Mucosa of descending colon (tissue), 3 donors: ENCODE results near the gene PLD1. TPM values are rescaled to one million over a fixed set of nuclear protein-coding genes. Genes with fewer than 3 reads are reported as not detected.
A peak's percentile ranks its signal among the peaks of the same experiment; 100 is the strongest.

Experiments
- ATAC-seq: fragments of 200-7000 bp; cut with Tn5 transposase; one replicate; pipeline ENCODE4 v1.9.1; 2020; ENCODE audit warnings: mild to moderate bottlenecking, moderate library complexity
- DNase-seq, 3 donors: peaks; one replicate each; pipeline ENCODE4 v3.0.0-alpha.2; 2020
- H3K36me3 ChIP-seq: fragments of 200-600 bp; one replicate; pipeline ENCODE4 v1.8.0; 2021; ENCODE audit warnings: low read depth, mild to moderate bottlenecking
- H3K4me1 ChIP-seq: fragments of 200-600 bp; one replicate; pipeline ENCODE4 v1.8.0; 2021; ENCODE audit warnings: low read depth, mild to moderate bottlenecking
- H3K4me3 ChIP-seq: fragments of 200-600 bp; one replicate; pipeline ENCODE4 v1.8.0; 2021; ENCODE audit warnings: mild to moderate bottlenecking
- H3K9me3 ChIP-seq: fragments of 200-600 bp; one replicate; pipeline ENCODE4 v1.8.0; 2021; ENCODE audit warnings: mild to moderate bottlenecking
- intact Hi-C, 2 donors: fragments of 100-400 bp; cut with DNase I in 1 of 2; cut with micrococcal nuclease in 1 of 2; formaldehyde crosslinking; loops; one replicate each; pipeline versions ENCODE4 v1.11.0 to v1.11.1; 2022; cut with DNase I, micrococcal nuclease
- total RNA-seq, 3 donors: library from RNA; stranded (reverse); fragmentation: NEBNext Ultra II Directional in 2 of 3; extraction: Animal tissue kit (Norgen Biotek cat#: 25700) in 2 of 3; gene quantifications; one replicate each; pipeline versions ENCODE4 v1.2.1 to v1.2.4, GENCODE V29; 2021 to 2023
- TF ChIP-seq, protein P1 (sequence below): fragments of 200-600 bp; IDR thresholded peaks from one replicate; pipeline ENCODE4 v1.8.0; 2022; ENCODE audit warnings: antibody characterized with exemption, mild to moderate bottlenecking
- donor health status: DM: no; HTN: no; CAD: no; lungs with moderate emphysema.
- donor health status: DM: no; HTN: no; CAD: no.
- donor health status: DM: no; HTN: yes; CAD: no.

The PLD1 gene
- total RNA-seq, 3 donors from 2014 or later, result 46.6 to 105 (median 65.1) TPM

DNA sequence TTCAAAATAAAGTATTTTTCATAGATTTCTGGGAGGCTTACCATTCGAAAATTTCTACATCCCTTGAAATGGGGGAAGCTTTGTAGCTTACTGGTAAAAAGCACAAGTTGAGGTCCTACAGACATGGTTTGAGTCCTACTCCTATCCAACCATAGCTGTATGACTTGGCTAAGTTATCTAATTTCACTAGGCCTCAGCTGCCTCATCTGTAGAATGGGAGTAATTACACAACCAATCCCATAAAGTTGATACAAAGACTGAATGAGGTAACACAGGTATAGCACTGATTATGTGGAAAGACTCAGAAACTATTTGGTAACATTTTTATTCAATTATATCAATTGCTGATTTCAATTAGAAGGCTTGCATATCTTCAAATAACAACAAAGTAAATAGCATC is 157.4 kb downstream of the PLD1 start:
- intact Hi-C loops, result loop anchor here in 1 of 2 donors (5.0 kb wide), 1 partner anchor 119 kb away; no protein-coding TSS in a partner anchor
- H3K36me3 ChIP-seq, result no peaks in the 10 kb centered on the region
- DNase-seq (no peak), ATAC-seq (no peak)
- no peaks in the 10 kb centered on the region for H3K4me1 ChIP-seq
- TF ChIP-seq, protein P1, sequence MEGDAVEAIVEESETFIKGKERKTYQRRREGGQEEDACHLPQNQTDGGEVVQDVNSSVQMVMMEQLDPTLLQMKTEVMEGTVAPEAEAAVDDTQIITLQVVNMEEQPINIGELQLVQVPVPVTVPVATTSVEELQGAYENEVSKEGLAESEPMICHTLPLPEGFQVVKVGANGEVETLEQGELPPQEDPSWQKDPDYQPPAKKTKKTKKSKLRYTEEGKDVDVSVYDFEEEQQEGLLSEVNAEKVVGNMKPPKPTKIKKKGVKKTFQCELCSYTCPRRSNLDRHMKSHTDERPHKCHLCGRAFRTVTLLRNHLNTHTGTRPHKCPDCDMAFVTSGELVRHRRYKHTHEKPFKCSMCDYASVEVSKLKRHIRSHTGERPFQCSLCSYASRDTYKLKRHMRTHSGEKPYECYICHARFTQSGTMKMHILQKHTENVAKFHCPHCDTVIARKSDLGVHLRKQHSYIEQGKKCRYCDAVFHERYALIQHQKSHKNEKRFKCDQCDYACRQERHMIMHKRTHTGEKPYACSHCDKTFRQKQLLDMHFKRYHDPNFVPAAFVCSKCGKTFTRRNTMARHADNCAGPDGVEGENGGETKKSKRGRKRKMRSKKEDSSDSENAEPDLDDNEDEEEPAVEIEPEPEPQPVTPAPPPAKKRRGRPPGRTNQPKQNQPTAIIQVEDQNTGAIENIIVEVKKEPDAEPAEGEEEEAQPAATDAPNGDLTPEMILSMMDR, result no peak
- no peak overlapping the region for H3K4me3 ChIP-seq
- H3K9me3 ChIP-seq, result no peaks in the 10 kb centered on the region

DNA sequence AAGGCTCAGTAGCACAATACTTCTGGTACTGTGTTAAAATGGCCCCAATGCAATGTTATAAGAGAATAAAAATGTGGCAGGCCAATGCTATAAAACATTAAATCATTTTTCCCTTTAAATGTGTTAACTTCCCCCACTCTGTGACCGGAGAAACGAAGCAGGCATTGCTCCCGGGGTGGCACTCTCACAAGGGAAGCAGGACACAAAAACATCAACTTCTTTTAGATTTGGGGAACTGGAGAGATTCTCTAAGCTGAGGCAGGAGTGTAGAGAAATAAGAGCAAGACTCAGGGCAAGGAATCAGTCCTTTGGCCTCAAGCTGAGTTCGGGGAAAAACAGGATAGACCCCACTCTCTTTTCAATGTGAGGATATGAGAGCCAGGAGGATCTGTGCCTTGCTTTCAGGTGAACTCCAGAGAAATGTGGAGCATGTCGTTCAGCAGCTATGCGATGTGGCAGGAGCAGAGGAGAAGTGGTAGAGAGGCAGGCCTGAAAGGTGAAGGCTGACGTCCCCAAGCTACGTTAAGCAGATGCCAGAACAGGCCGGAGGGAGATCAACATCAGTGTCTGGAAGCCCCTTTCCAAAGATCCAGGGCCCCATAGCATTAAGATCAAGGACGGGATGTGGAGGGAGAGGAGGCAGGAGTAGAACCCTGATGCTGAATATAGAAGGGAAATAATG is 160.2 kb downstream of the PLD1 start:
- Histone ChIP-seq H3K9me3 (no peaks in the 10 kb centered on the region), H3K4me1 (no peaks in the 10 kb centered on the region), H3K36me3 (no peaks in the 10 kb centered on the region), H3K4me3 (no peak overlapping the region)
- DNase-seq, result no peak
- ATAC-seq, result no peak
- TF ChIP-seq, protein P1, result no peak
- intact Hi-C loops, result loop anchor here in 1 of 2 donors (5.0 to 10.0 kb wide), 2 partner anchors 122 to 175 kb away; no protein-coding TSS in a partner anchor

DNA sequence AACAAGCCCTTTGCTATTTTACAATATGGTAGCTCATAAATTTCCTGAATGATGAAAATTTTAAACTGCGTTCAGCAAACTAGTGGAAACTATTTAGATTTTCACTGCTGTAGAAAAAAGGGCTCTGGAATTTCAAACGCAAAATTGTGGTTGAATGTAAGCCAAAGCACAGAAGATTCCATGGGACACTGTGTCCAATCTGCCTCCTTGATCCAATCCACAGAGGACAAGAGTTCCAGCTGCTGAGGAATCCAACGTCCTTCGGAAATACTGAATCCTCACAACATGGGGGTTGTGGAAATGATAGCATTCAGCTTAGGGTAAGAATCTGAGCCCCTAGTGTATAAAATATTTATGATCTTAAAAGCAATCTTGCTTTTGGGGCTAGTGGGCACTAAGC is 161.0 kb downstream of the PLD1 start:
- Histone ChIP-seq H3K9me3 (no peaks in the 10 kb centered on the region), H3K4me3 (no peak overlapping the region), H3K4me1 (no peaks in the 10 kb centered on the region), H3K36me3 (no peaks in the 10 kb centered on the region)
- DNase-seq, result no peak
- ATAC-seq, result no peak
- TF ChIP-seq, protein P1, result no peak
- intact Hi-C loops, result loop anchor here in 1 of 2 donors (10.0 kb wide), 1 partner anchor 176 kb away; no protein-coding TSS in a partner anchor

DNA sequence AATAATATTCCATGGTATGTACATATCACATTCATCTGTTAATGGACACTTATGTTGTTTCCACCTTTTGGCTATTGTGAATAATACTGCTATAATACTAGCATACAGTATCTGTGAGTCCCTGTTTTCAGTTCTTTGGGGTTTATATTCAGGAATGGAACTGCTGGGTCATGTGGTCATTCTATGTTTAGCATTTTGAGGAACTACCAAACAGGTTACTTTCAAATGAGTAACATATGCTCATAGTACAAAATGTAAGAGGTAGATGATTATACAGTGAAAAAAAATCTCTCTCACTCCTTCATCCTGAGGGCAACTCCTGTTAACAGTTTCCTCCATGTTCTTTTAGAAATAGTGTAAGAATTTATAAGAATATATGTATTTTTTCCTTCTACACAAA is 162.2 kb downstream of the PLD1 start:
- intact Hi-C loops, result loop anchor here in 1 of 2 donors (10.0 kb wide), 1 partner anchor 177 kb away; no protein-coding TSS in a partner anchor
- TF ChIP-seq, protein P1, result no peak
- no peak overlapping the region for H3K4me3 ChIP-seq
- no peak for DNase-seq
- no peaks in the 10 kb centered on the region for H3K4me1 ChIP-seq
- no peaks in the 10 kb centered on the region for H3K9me3 ChIP-seq
- ATAC-seq, result no peak
- no peaks in the 10 kb centered on the region for H3K36me3 ChIP-seq

DNA sequence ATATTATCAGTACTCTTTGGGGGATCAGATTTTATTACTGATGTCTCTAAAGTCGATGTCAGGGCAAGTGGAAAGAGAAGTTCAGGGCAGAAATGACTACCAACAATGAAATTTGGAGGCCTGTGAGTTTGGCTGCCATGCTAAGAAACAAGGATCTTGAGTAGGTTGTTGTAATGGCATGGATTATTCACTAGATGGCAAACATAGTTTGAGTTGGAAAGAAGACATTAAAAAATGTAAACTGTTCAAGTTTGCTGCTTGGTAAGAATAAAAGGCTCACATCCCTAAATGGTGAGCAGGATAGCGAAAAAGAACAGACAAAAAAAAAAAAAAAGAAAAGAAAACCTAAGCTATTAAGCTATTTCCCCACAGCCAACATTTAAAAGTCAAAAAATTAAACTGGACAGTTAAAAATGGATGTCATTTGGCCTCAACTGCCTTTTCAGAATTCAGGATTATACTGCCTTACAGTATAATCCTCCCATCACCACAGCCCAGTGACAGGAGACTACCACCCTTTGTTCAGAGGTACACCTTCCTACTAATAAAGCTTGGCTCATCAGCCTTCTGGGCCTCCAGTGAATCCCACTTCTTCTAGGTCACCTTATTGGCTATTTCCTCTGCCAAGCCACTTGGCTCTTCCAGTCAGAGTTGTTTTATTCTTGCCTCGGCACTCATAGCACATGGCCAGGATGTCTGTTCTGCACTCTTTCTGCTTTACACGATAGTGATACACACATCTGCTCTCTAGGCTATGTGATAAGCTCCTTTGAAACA is 163.7 kb downstream of the PLD1 start:
- H3K36me3 ChIP-seq, result no peaks in the 10 kb centered on the region
- TF ChIP-seq, protein P1, result no peak
- intact Hi-C loops, result loop anchor here in 1 of 2 donors (10.0 kb wide), 1 partner anchor 178 kb away; no protein-coding TSS in a partner anchor
- peak; percentile 70 for ATAC-seq
- H3K4me1 ChIP-seq, result no peaks in the 10 kb centered on the region
- no peak overlapping the region for H3K4me3 ChIP-seq
- no peak for DNase-seq
- H3K9me3 ChIP-seq, result no peaks in the 10 kb centered on the region
